B cell (primary cell): ENCODE measurements around the gene ZNF157. TPM values are rescaled to one million over a fixed set of nuclear protein-coding genes. Genes with fewer than 3 reads are reported as not detected.
"Not testable (repeated sequence)": the region's sequence is repeated elsewhere in the genome, so short reads cannot be mapped to it uniquely, and the experiment has no call there.

Source experiments
- ATAC-seq: fragments of 200-7000 bp; cut with Tn5 transposase; one replicate; pipeline ENCODE4 v1.10.0; 2021; ENCODE audit warnings: low read depth, mild to moderate bottlenecking, moderate number of reproducible peaks, moderate library complexity
- CTCF ChIA-PET: fragments of 350-600 bp; sonication (Branson Sonifier 250); formaldehyde crosslinking; loops from one replicate; lab custom pipeline; 2021; ENCODE audit warnings: antibody characterized with exemption, inconsistent platforms; lab: Charles Lee
- POLR2A ChIA-PET: fragments of 350-600 bp; sonication (Branson Sonifier 250); formaldehyde crosslinking; loops from one replicate; lab custom pipeline; 2021; ENCODE audit warnings: antibody characterized with exemption; lab: Charles Lee
- DNase-seq: peaks from one replicate; pipeline ENCODE4 v3.0.0; 2013
- H2AFZ ChIP-seq: 2 replicates; pipeline ENCODE4 v1.6.1; 2012; ENCODE audit warnings: mild to moderate bottlenecking, low read depth, low read length; ENCODE audit not compliant: insufficient read depth, poor library complexity, severe bottlenecking
- H3K27ac ChIP-seq, 2 donors: 1 replicate in 1 of 2; 2 replicates in 1 of 2; pipeline ENCODE4 v1.5.1; 2012 to 2013; ENCODE audit warnings: low read length in 2 of 2, mild to moderate bottlenecking in 2 of 2, moderate library complexity in 1 of 2
- H3K27me3 ChIP-seq, 4 experiments: fragments of 200-600 bp in 1 of 4; sonication (generic) in 1 of 4; replicated peaks in 1 of 4; 1 replicate in 2 of 4; 2 replicates in 2 of 4; pipeline versions ENCODE4 v1.6.1 to v1.7.0; 2013 to 2016; ENCODE audit warnings: low read length in 3 of 4, mild to moderate bottlenecking in 2 of 4, mixed read lengths in 1 of 4, moderate library complexity in 1 of 4; ENCODE audit not compliant: insufficient read depth in 4 of 4, control insufficient read depth in 3 of 4; ENCODE audit errors: control extremely low read depth in 1 of 4
- H3K36me3 ChIP-seq, 2 experiments: replicated peaks in 1 of 2; 1 replicate in 1 of 2; 2 replicates in 1 of 2; pipeline versions ENCODE4 v1.6.1 to v1.7.1; 2013; ENCODE audit warnings: low read length in 1 of 2; ENCODE audit not compliant: insufficient read depth in 2 of 2, control insufficient read depth in 1 of 2; ENCODE audit errors: control extremely low read depth in 1 of 2, extremely low read depth in 1 of 2
- H3K4me1 ChIP-seq, 2 donors: fragments of 200-600 bp in 1 of 2; sonication (generic) in 1 of 2; 1 replicate in 1 of 2; 2 replicates in 1 of 2; pipeline versions ENCODE4 v1.5.1 to v1.6.1; 2013 to 2017; ENCODE audit warnings: low read length in 2 of 2; ENCODE audit not compliant: control insufficient read depth in 2 of 2, insufficient read depth in 2 of 2
- H3K4me2 ChIP-seq: replicated peaks from 2 replicates; pipeline ENCODE3; 2012; ENCODE audit warnings: mild to moderate bottlenecking, low read depth, low read length; ENCODE audit not compliant: poor library complexity, severe bottlenecking
- H3K4me3 ChIP-seq, 5 experiments: fragments of 200-600 bp in 1 of 5; sonication (generic) in 1 of 5; 1 replicate in 3 of 5; 2 replicates in 2 of 5; pipeline versions ENCODE4 v1.5.1 to v1.7.0; 2011 to 2016; ENCODE audit warnings: low read length in 4 of 5, mild to moderate bottlenecking in 4 of 5, low read depth in 2 of 5, control low read depth in 1 of 5, moderate library complexity in 1 of 5; ENCODE audit not compliant: insufficient read depth in 1 of 5; ENCODE audit errors: control extremely low read depth in 1 of 5, extremely low read depth in 1 of 5
- H3K79me2 ChIP-seq: fragments of 200-600 bp; sonication (generic); one replicate; pipeline ENCODE4 v1.6.0; 2016; ENCODE audit warnings: low read length; ENCODE audit not compliant: control insufficient read depth, insufficient read depth
- H3K9ac ChIP-seq: fragments of 200-600 bp; sonication (generic); 2 replicates; pipeline ENCODE4 v1.6.1; 2017; ENCODE audit warnings: mild to moderate bottlenecking, low read length, moderate library complexity
- H3K9me3 ChIP-seq, 3 donors: one replicate each; pipeline versions ENCODE4 v1.6.1 to v1.7.1; 2013; ENCODE audit warnings: low read length in 2 of 3; ENCODE audit not compliant: control insufficient read depth in 2 of 3, insufficient read depth in 1 of 3; ENCODE audit errors: control extremely low read depth in 1 of 3
- H4K20me1 ChIP-seq: 2 replicates; pipeline ENCODE4 v1.6.0; 2012; ENCODE audit warnings: mild to moderate bottlenecking, low read length; ENCODE audit not compliant: insufficient read depth, control insufficient read depth, poor library complexity, severe bottlenecking
- H3K27ac Mint-ChIP-seq: one replicate; pipeline ENCODE4 v1.8.0; 2021; ENCODE audit warnings: mixed read lengths
- H3K27me3 Mint-ChIP-seq: one replicate; pipeline ENCODE4 v1.8.0; 2021; ENCODE audit warnings: mixed read lengths
- H3K4me1 Mint-ChIP-seq: one replicate; pipeline ENCODE4 v1.8.0; 2021; ENCODE audit warnings: mixed read lengths
- H3K4me3 Mint-ChIP-seq: one replicate; pipeline ENCODE4 v1.8.0; 2021; ENCODE audit warnings: mixed read lengths
- H3K9me3 Mint-ChIP-seq: one replicate; pipeline ENCODE4 v1.8.0; 2022; ENCODE audit warnings: mixed read lengths; ENCODE audit not compliant: insufficient read depth
- CTCF ChIP-seq: fragments of 200-600 bp; IDR thresholded peaks from one replicate; pipeline ENCODE4 v1.8.0; 2022; ENCODE audit warnings: antibody characterized with exemption, mild to moderate bottlenecking
- EZH2 ChIP-seq: IDR thresholded peaks from 2 replicates; pipeline ENCODE4 v1.6.1; 2012; ENCODE audit warnings: borderline replicate concordance, low read depth, mild to moderate bottlenecking, moderate library complexity, low read length; ENCODE audit not compliant: insufficient read depth, poor library complexity, severe bottlenecking
- WGBS: methylation state at CpG from one replicate; pipeline ENCODE4 v1.1.5; 2013; ENCODE audit warnings: missing lambda C conversion rate; ENCODE audit not compliant: insufficient coverage; 5-methylcytosine and 5-hydroxymethylcytosine counted together
- intact Hi-C: fragments of 100-400 bp; cut with micrococcal nuclease; formaldehyde crosslinking; loops from one replicate; pipeline ENCODE4 v1.10.0; 2022
- polyA plus RNA-seq: library from polyadenylated mRNA; depleted of rRNA; stranded (reverse); fragments of >200 nt; gene quantifications from 2 replicates; pipeline ENCODE4 v1.2.3, GENCODE V29; 2012
- total RNA-seq, 2 donors: library from RNA; stranded (reverse); fragments of 120-200 nt in 1 of 2; gene quantifications; 1 replicate in 1 of 2; 2 replicates in 1 of 2; pipeline versions ENCODE4 v1.2.3 to v1.2.4, GENCODE V29; 2013 to 2022

Gene ZNF157
- total and polyA plus RNA-seq, 2 donors (not counting 1 experiment from before 2014, with no cell fraction given): 0.28 to 0.99 TPM

- H3K36me3 ChIP-seq: no peaks in the 10 kb centered on the region
- intact Hi-C loops: no loop called here
- peaks cover 0 to 8% of the 10 kb centered on the region in 2 donors for H3K4me1 ChIP-seq
- no peaks in the 10 kb centered on the region for H4K20me1 ChIP-seq
- TF ChIP-seq EZH2 (no peak), CTCF (no peak)
- WGBS: 0% methylated on average over 4 of the region's 10 CpGs
- Mint-ChIP-seq H3K27me3 (no peaks in the 10 kb centered on the region), H3K27ac (peak overlapping the region; percentile 79), H3K4me3 (peak overlapping the region; percentile 82), H3K4me1 (peaks cover 11% of the 10 kb centered on the region), H3K9me3 (no peaks in the 10 kb centered on the region)
- H3K27me3 ChIP-seq: no peaks in the 10 kb centered on the region
- no peaks in the 10 kb centered on the region for H3K79me2 ChIP-seq
- peak overlapping the region; percentile 40 for H3K4me2 ChIP-seq
- ATAC-seq (peak; percentile 39), DNase-seq (peak; percentile 69)
- ChIA-PET POLR2A (interaction anchor here (0.6 kb wide), 1 partner anchor 13 kb away, joined by 3 read pairs; no protein-coding TSS in a partner anchor), CTCF (no interaction called here)
- H2AFZ ChIP-seq: peak overlapping the region; percentile 64
- H3K9ac ChIP-seq: no peak overlapping the region
- peak overlapping the region; percentile 18 to 51 for H3K27ac ChIP-seq
- no peaks in the 10 kb centered on the region for H3K9me3 ChIP-seq
- H3K4me3 ChIP-seq: peak overlapping the region in 4 of 5 experiments; percentile 2 to 42 (median 26)
Measured at GRCh38 chrX:47380268-47380667, 9.9 kb downstream of the ZNF157 start.

GRCh38 chrX:47380837-47381236, 10.5 kb downstream of the ZNF157 start:
- ATAC-seq, H3K9me3 Mint-ChIP-seq, POLR2A ChIA-PET, intact Hi-C loops, DNase-seq, H3K4me3 Mint-ChIP-seq, H3K9me3 ChIP-seq, H3K27me3 Mint-ChIP-seq, H3K36me3 ChIP-seq, H3K27ac Mint-ChIP-seq, H3K4me1 ChIP-seq, H4K20me1 ChIP-seq, H3K79me2 ChIP-seq, H3K9ac ChIP-seq, CTCF ChIA-PET, H3K27me3 ChIP-seq: not testable (repeated sequence)
- H2AFZ ChIP-seq: peak overlapping the region; percentile 64
- peak overlapping the region in 3 of 5 experiments; percentile 29 to 42 (median 32) for H3K4me3 ChIP-seq
- H3K27ac ChIP-seq: peak overlapping the region in 1 of 2 donors; percentile 31
- peak overlapping the region; percentile 40 for H3K4me2 ChIP-seq
- H3K4me1 Mint-ChIP-seq: peaks cover 11% of the 10 kb centered on the region
